Activated CD8-positive, alpha-beta memory T cell treated with anti-CD3 and anti-CD28 coated beads, Interleukin-2, amount 50 U/mL, for 4 hours (primary cell): ENCODE results near the gene MTM1.

ENCODE experiments used
- DNase-seq: peaks from one replicate; pipeline ENCODE4 v3.0.0-alpha.2; 2020

The MTM1 gene

GRCh38 chrX:150607201-150607600 is 38.8 kb downstream of the MTM1 start:
- DNase-seq = no peak

GRCh38 chrX:150610043-150610442 is 41.6 kb downstream of the MTM1 start:
- no peak for DNase-seq

GRCh38 chrX:150610446-150610845 is 42.0 kb downstream of the MTM1 start:
- DNase-seq = no peak

GRCh38 chrX:150615356-150615755 is 46.9 kb downstream of the MTM1 start:
- no peak for DNase-seq

DNA sequence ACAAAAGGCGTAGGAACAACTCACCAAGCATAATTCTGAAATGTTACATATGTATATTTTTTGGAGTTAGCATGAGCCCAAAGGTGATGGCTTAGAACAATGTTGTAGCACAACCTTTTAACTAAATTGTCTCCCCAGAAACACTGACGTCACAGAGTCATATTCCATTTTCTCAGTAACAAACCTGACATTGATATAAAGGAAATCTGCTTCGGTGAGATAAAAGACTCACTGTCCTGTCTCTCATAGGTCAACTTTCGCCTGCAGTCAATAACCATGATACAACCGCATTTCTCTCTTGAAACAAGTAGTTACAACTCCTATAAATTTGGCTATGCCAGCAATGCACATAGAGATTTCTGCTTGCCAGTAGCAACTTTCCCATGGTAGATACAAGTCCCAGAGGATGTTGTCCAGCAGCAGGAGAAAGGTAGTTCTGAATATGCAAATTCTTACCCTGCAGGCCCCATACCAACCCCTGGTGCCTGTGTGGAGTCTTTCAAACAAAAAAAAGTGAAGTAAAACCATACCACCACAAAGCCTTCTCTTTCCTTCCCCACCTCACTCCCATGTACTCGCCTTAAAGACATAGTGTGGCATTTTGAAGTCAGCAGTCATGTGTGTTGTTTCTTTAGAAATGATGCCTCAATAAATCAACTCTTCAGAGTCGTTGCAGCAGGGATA is 47.9 kb downstream of the MTM1 start:
- DNase-seq = no peak

- DNase-seq = no peak
Measured at GRCh38 chrX:150616863-150617198, 48.4 kb downstream of the MTM1 start.

DNA sequence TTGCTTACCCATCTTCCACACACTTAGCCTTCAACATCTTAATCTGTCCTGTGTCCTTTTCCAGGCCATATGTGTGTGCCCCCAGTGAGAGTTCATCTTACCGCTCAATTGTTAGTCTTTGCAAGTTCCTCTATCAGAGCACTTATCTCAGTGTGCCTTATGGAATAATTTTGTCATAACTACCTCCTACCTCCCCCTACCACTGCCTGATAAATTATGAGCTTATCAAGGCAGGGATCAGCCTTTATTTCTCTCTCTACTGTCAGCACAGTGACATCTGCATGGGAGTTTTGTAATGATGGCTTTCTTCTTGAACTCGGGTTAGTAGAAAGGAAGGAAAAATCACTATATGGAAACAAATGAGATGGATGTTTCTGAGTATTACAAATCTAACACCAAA is 53.2 kb downstream of the MTM1 start:
- no peak for DNase-seq

- DNase-seq = no peak
Measured at GRCh38 chrX:150623583-150623982, 55.2 kb downstream of the MTM1 start.

DNA sequence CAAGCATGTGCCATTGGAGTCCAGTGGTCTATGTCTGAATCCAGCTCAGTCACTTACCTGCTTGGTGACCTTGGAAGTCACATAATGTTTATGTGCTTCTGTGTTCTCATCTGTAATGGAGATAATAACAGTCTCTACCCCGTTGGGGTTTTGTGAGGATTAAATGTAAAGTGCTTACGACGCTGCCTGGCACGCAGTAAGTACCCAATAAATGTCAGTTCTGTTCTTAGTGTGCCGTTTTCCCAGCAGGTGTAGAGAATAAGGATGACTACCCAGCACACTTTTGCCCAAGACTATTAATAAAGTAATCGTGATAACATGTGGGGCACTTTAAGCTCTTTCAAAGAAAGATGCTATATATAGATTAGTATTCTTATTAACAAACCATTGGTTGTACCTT is 56.7 kb downstream of the MTM1 start:
- DNase-seq = no peak

- DNase-seq = no peak
Measured at GRCh38 chrX:150625875-150626274, 57.5 kb downstream of the MTM1 start.

GRCh38 chrX:150627957-150628356 is 59.5 kb downstream of the MTM1 start:
- no peak for DNase-seq

- DNase-seq = no peak
Measured at GRCh38 chrX:150635952-150636351, 67.5 kb downstream of the MTM1 start.

DNA sequence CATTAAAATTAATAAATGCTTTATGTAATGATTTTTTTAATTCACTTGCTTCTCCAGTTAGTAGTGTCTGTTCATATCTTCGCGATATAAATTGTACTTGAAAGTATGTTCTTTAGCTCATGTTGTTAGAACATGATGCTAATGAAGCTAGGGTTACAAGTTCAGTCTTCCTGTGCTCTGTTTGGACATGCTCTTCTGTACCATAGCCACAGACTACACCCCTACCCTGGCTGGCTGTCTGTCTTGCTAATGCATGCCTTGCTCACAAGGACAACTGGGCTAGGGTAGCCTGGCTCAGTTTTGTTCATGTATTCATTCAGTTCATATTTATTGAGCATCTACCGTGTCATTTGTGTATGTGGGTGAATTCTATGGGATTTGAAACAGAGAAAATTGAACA is 74.0 kb downstream of the MTM1 start:
- no peak for DNase-seq

DNA sequence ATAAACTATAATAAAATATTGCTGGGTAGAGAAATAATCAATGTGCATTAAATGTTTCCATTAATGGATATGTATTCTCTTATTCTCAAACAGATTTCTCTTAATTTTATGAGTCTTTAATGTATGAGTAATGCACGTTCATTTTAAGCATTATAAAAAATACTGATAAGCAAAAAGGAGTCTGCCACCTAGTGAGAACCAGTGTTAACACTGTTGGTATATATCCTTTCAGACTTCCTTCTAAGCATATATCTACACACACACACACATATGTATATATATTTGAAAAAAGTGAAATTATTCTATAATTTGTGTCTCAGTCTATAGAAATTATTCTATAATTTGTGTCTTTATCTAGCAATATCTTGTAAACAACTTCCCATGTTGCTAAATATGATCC is 74.8 kb downstream of the MTM1 start:
- DNase-seq = no peak

- no peak for DNase-seq
Measured at GRCh38 chrX:150643958-150644357, 75.5 kb downstream of the MTM1 start.

DNA sequence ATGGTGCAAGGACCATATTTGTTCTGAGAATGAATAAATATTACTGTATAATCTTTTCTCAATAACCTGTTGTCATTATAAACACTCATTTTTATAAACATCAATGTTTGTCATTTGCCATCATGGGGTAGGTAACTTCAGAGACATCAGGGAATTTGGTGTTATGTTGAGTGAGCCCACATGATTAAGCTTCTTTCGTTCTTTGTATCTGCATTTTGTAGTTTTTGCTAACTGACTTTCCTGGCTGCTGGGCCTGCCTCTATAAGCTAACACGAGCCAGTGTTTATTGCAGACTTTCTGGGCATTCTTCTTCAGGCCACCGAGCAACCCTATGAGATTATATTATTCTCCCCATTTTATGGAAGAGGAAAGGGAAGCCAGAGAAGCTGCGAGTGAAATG is 76.0 kb downstream of the MTM1 start:
- DNase-seq = no peak

- DNase-seq = no peak
Measured at GRCh38 chrX:150647331-150647730, 78.9 kb downstream of the MTM1 start.

DNA sequence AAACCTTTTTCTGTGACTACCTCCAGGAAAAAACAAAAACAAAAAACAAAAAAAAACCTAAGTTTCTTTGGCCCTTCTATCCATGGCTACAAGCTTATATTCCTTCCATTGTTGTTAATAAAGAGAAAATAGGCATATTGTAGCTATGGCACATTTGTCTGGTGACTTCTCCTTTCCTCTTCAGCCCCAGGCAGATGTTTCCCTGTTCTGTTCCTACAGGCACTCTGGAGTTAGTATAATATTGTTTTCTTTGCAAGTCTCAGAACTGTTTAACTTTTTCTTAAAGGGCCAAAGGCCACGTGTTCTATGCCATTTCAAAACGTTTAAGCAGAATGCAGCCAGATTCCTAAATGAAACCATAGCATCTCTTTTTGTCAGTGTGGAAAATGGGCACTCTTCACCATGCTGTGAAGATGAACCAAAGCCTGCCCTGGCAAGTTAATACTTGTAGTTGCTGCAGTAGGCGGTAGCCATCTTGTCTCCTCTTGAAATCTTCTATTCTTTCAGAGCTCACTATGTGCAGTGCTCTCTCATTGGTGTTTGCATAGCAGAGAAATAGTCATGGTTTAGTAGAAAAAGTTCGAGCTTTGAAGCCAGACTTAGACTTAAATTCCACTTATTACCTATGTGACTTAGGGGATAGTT is 80.0 kb downstream of the MTM1 start:
- no peak for DNase-seq

DNA sequence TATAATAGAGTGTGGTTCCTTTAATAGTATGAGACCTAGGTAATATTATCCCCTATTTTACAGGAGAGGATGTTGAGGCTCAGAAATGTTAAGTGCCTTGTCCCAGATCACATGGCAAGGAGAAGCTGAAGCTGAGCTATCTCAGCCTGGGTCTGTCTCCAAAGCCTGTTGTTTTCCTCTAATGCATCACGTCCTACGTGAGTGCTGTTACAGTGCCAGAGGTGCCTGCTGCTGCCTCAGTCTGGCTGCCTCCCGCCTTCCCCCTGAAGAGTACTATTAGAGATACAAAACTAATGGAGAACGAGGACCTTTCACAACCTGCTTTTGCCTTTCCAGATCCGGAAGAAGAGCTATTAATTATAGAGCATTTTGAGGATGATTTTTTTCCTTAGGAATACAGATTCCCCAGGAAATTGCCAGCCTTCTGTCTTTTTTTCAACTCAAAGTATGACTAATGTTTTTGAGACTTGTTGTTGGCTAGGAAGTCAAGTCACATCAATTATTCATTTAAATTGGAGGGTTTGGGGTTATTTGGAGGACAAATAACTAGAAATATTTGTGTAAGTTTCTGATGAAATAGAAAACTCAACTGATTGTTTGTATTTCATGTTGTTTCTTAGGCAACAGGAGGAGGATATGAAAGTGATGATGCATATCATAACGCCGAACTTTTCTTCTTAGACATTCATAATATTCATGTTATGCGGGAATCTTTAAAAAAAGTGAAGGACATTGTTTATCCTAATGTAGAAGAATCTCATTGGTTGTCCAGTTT is 80.9 kb downstream of the MTM1 start:
- DNase-seq = no peak

- DNase-seq = no peak
Measured at GRCh38 chrX:150651906-150652305, 83.5 kb downstream of the MTM1 start.

DNA sequence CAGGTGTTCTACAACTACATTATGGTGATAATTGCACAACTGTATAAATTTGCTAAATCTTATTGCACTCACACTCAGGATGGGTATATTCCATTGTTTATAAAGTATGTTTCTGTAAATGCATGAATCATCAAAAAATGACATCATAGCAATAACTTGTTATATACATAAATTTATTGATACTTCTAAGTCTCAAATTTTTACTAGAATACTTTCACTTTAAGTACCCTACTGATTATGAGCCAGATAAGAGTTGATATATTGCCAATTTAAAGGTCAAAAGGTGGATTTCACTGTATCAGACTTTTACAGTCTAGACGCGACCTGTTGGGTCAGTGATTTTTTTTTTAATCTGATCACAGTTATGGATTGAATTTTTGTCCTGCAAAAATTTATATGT is 87.4 kb downstream of the MTM1 start:
- no peak for DNase-seq

- no peak for DNase-seq
Measured at GRCh38 chrX:150663073-150663472, 94.7 kb downstream of the MTM1 start.

- DNase-seq = no peak
Measured at GRCh38 chrX:150664290-150664689, 95.9 kb downstream of the MTM1 start.

DNA sequence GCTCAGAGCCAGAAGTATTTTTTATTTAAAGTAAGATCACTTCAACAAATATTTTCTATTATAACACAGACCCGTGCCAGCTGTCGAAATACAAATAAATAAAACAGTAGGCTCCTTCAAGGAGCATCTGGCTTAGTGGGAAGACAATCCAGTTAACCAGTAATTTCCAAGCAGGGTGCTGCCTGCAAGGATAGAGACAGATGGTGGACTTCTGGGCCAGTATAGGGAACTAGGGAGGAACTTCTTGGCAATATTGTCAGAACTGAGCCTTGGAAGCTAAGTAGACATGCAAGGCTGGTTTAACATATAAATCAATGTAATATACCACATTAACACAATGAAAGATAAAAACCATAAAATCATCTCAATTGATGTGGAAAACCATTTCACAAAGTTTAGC is 107.8 kb downstream of the MTM1 start:
- no peak for DNase-seq
